ENCODE measurements around the gene KIF3B. TPM values are rescaled to one million over a fixed set of nuclear protein-coding genes. Genes with fewer than 3 reads are reported as not detected.

KIF3B gene
- total RNA-seq, 1 experiment from 2014 or later: 49.0 TPM

- no peaks in the 10 kb centered on the region for H3K27me3 ChIP-seq (replicated peaks; ENCODE audit: control insufficient read depth, insufficient read depth, low read length)
- no TSS peak for BruUV-seq (replicated peaks)
- H3K4me3 ChIP-seq (ENCODE audit: low read depth, low read length): peak overlapping the region; percentile 47
- peaks cover 43% of the 10 kb centered on the region for H3K4me1 ChIP-seq
- ChIA-PET POLR2A (interaction anchor here (0.5 kb wide), 1 partner anchor 463 kb away, joined by 8 read pairs; the partner anchor contains the start of gene MAPRE1), CTCF (no interaction called here)
- H3K36me3 ChIP-seq (ENCODE audit: control insufficient read depth, insufficient read depth, low read length): no peaks in the 10 kb centered on the region
- TF ChIP-seq CTCF (IDR thresholded peaks at IDR 0.05; ENCODE audit: insufficient read depth in 1 of 2, low read depth in 1 of 2, low read length in 1 of 2, severe bottlenecking in 1 of 2, unreplicated experiment in 1 of 2): no peak
- H3K36me3 Mint-ChIP-seq (ENCODE audit: insufficient read depth, unreplicated experiment): peaks cover 28% of the 10 kb centered on the region
- no peaks in the 10 kb centered on the region for H3K9me3 Mint-ChIP-seq (ENCODE audit: unreplicated experiment)
- H3K27ac Mint-ChIP-seq (ENCODE audit: unreplicated experiment): peak overlapping the region; percentile 95
- H3K9me3 ChIP-seq: no peaks in the 10 kb centered on the region
- DNase-seq: peak in 1 of 2 experiments; percentile 10
- H3K4me3 Mint-ChIP-seq (ENCODE audit: unreplicated experiment): peak overlapping the region; percentile 77
- H3K4me1 Mint-ChIP-seq (ENCODE audit: low read depth, unreplicated experiment): peaks cover 40% of the 10 kb centered on the region
- no peaks in the 10 kb centered on the region for H3K27me3 Mint-ChIP-seq (ENCODE audit: insufficient read depth, unreplicated experiment)
- intact Hi-C loops (cut with micrococcal nuclease; ENCODE audit: unreplicated experiment): loop anchor here (1.0 to 5.0 kb wide), 3 partner anchors 81 to 149 kb away; partner anchors contain the start of genes PLAGL2 and POFUT1
These were observed 79.3 kb downstream of the KIF3B start for GRCh38 chr20:32356622-32357374.

DNA sequence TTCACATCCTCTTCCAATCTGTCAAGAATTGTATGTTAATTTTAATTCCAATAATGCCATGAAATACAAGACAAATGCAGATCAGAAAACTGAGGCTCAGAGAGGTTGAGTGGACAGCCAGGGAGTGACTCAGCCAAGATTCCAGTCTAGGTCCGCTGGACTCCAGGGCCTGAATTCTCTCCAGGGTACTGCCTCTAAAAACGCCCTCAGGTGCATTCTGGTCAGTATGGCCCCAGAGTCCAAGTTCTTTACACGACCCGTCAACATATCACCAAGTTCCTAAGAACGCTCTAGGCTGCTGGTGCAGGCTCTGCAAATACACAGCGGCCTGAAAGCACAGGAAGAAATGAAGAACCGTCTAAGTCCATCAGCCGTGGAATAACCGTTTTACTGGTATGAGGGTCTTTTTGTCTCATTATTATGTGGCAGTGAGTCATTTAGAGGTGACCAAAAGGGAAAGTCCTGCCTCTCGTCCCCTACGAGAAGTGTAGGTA lies 80.0 kb downstream of the KIF3B start:
- peaks cover 40% of the 10 kb centered on the region for H3K4me1 Mint-ChIP-seq (ENCODE audit: low read depth, unreplicated experiment)
- peak overlapping the region; percentile 77 for H3K4me3 Mint-ChIP-seq (ENCODE audit: unreplicated experiment)
- no peaks in the 10 kb centered on the region for H3K27me3 Mint-ChIP-seq (ENCODE audit: insufficient read depth, unreplicated experiment)
- no peaks in the 10 kb centered on the region for H3K9me3 Mint-ChIP-seq (ENCODE audit: unreplicated experiment)
- ChIA-PET POLR2A (interaction anchor here (0.6 to 1.2 kb wide), 8 partner anchors 9 to 130 kb away, joined by 3 to 11 read pairs (median 8); no protein-coding TSS in a partner anchor), CTCF (interaction anchor here (0.7 to 1.0 kb wide), 4 partner anchors 16 to 421 kb away, joined by 3 to 5 read pairs (median 4); no protein-coding TSS in a partner anchor)
- Histone ChIP-seq H3K36me3 (ENCODE audit: control insufficient read depth, insufficient read depth, low read length) (no peaks in the 10 kb centered on the region), H3K4me3 (ENCODE audit: low read depth, low read length) (peak overlapping the region; percentile 47), H3K27me3 (replicated peaks; ENCODE audit: control insufficient read depth, insufficient read depth, low read length) (no peaks in the 10 kb centered on the region), H3K4me1 (peaks cover 48% of the 10 kb centered on the region), H3K9me3 (no peaks in the 10 kb centered on the region)
- DNase-seq: peak; percentile 75 to 81
- TSS peak; percentile 88 for BruUV-seq (replicated peaks)
- intact Hi-C loops (cut with micrococcal nuclease; ENCODE audit: unreplicated experiment): loop anchor here (1.0 to 5.0 kb wide), 3 partner anchors 80 to 150 kb away; partner anchors contain the start of genes PLAGL2 and POFUT1
- peak overlapping the region; percentile 95 for H3K27ac Mint-ChIP-seq (ENCODE audit: unreplicated experiment)
- TF ChIP-seq CTCF (IDR thresholded peaks at IDR 0.05; ENCODE audit: insufficient read depth in 1 of 2, low read depth in 1 of 2, low read length in 1 of 2, severe bottlenecking in 1 of 2, unreplicated experiment in 1 of 2): no peak
- peaks cover 32% of the 10 kb centered on the region for H3K36me3 Mint-ChIP-seq (ENCODE audit: insufficient read depth, unreplicated experiment)

GRCh38 chr20:32357869-32358631 lies 80.6 kb downstream of the KIF3B start, which contains the start of gene ASXL1:
ASXL1 (plus strand) TSS chr20:32358331; CDS start chr20:32358776, 445 bp downstream.
- DNase-seq: peak; percentile 100
- peaks cover 53% of the 10 kb centered on the region for H3K4me1 ChIP-seq
- peak within 1 kb of the TSS; percentile 95 for H3K27ac Mint-ChIP-seq (ENCODE audit: unreplicated experiment)
- intact Hi-C loops (cut with micrococcal nuclease; ENCODE audit: unreplicated experiment): loop anchor here (1.0 to 5.0 kb wide), 8 partner anchors 16 to 151 kb away; partner anchors contain the start of genes PLAGL2 and POFUT1
- no TSS peak for BruUV-seq (replicated peaks)
- H3K27me3 ChIP-seq (replicated peaks; ENCODE audit: control insufficient read depth, insufficient read depth, low read length): no peaks in the 10 kb centered on the region
- no peaks in the 10 kb centered on the region for H3K9me3 Mint-ChIP-seq (ENCODE audit: unreplicated experiment)
- TF ChIP-seq CTCF (IDR thresholded peaks at IDR 0.05; ENCODE audit: insufficient read depth in 1 of 2, low read depth in 1 of 2, low read length in 1 of 2, severe bottlenecking in 1 of 2, unreplicated experiment in 1 of 2): no peak
- H3K27me3 Mint-ChIP-seq (ENCODE audit: insufficient read depth, unreplicated experiment): no peaks in the 10 kb centered on the region
- POLR2A ChIA-PET: interaction anchor here (0.6 to 1.2 kb wide), 8 partner anchors 10 to 131 kb away, joined by 3 to 11 read pairs (median 8); no protein-coding TSS in a partner anchor
- no peaks in the 10 kb centered on the region for H3K36me3 ChIP-seq (ENCODE audit: control insufficient read depth, insufficient read depth, low read length)
- H3K4me3 ChIP-seq (ENCODE audit: low read depth, low read length): peak within 1 kb of the TSS; percentile 93
- no peaks in the 10 kb centered on the region for H3K9me3 ChIP-seq
- H3K4me1 Mint-ChIP-seq (ENCODE audit: low read depth, unreplicated experiment): peaks cover 40% of the 10 kb centered on the region
- peak within 1 kb of the TSS; percentile 77 for H3K4me3 Mint-ChIP-seq (ENCODE audit: unreplicated experiment)
- CTCF ChIA-PET: interaction anchor here (0.6 to 1.0 kb wide), 6 partner anchors 16 to 423 kb away, joined by 3 to 8 read pairs (median 4); no protein-coding TSS in a partner anchor
- H3K36me3 Mint-ChIP-seq (ENCODE audit: insufficient read depth, unreplicated experiment): peaks cover 33% of the 10 kb centered on the region
